KMS-11 (cell line): Measurements from ENCODE around the gene STRA6.

Experiments
- H2AFZ ChIP-seq: fragments of 200-600 bp; sonication (generic); 2 replicates; pipeline ENCODE4 v1.6.1; 2016; ENCODE audit warnings: antibody characterized with exemption, mixed run types, low read depth
- H3K27ac ChIP-seq: fragments of 200-600 bp; sonication (generic); 2 replicates; pipeline ENCODE4 v1.6.1; 2016; ENCODE audit warnings: mild to moderate bottlenecking, mixed run types
- H3K27me3 ChIP-seq: fragments of 200-600 bp; sonication (generic); 2 replicates; pipeline ENCODE4 v1.6.1; 2017; ENCODE audit warnings: mild to moderate bottlenecking, low read depth, mixed run types, moderate library complexity; ENCODE audit not compliant: insufficient read depth
- H3K36me3 ChIP-seq: fragments of 200-600 bp; sonication (generic); 2 replicates; pipeline ENCODE4 v1.6.1; 2017; ENCODE audit warnings: mild to moderate bottlenecking, mixed run types; ENCODE audit not compliant: insufficient read depth
- H3K4me1 ChIP-seq: fragments of 200-600 bp; sonication (generic); 2 replicates; pipeline ENCODE4 v1.6.1; 2016; ENCODE audit warnings: mild to moderate bottlenecking, low read depth, mixed run types; ENCODE audit not compliant: poor library complexity, severe bottlenecking
- H3K4me2 ChIP-seq: fragments of 200-600 bp; sonication (generic); 2 replicates; pipeline ENCODE4 v1.7.0; 2016; ENCODE audit warnings: mild to moderate bottlenecking, mixed run types
- H3K4me3 ChIP-seq: fragments of 200-600 bp; sonication (generic); IDR thresholded peaks from 2 replicates; pipeline ENCODE4 v1.6.1; 2017; ENCODE audit warnings: low read depth, low read length, mixed read lengths; ENCODE audit not compliant: insufficient read depth
- H3K79me2 ChIP-seq: fragments of 200-600 bp; sonication (generic); 2 replicates; pipeline ENCODE4 v1.6.1; 2016; ENCODE audit warnings: low read depth, mixed run types; ENCODE audit not compliant: insufficient read depth
- H3K9ac ChIP-seq: fragments of 200-600 bp; sonication (generic); 2 replicates; pipeline ENCODE4 v1.6.1; 2016; ENCODE audit warnings: mild to moderate bottlenecking, mixed run types
- H4K20me1 ChIP-seq: fragments of 200-600 bp; sonication (generic); 2 replicates; pipeline ENCODE4 v1.6.1; 2016; ENCODE audit warnings: mild to moderate bottlenecking, mixed run types; ENCODE audit not compliant: insufficient read depth
- CTCF ChIP-seq: fragments of 200-600 bp; sonication (generic); conservative IDR thresholded peaks from 2 replicates; pipeline ENCODE4 v1.6.1; 2017; ENCODE audit warnings: low read depth, mild to moderate bottlenecking, antibody characterized with exemption, low read length, moderate library complexity, mixed read lengths

Gene STRA6

GRCh38 chr15:74159773-74160172 is 42.8 kb downstream of the STRA6 start:
- H3K79me2 ChIP-seq, result no peaks in the 10 kb centered on the region
- no peaks in the 10 kb centered on the region for H4K20me1 ChIP-seq
- no peaks in the 10 kb centered on the region for H3K36me3 ChIP-seq
- H3K4me1 ChIP-seq, result no peaks in the 10 kb centered on the region
- H3K4me3 ChIP-seq, result no peak overlapping the region
- H2AFZ ChIP-seq, result no peak overlapping the region
- H3K9ac ChIP-seq, result no peak overlapping the region
- H3K27me3 ChIP-seq, result peaks cover 9% of the 10 kb centered on the region; the same call in 1 of the 2 replicates
- H3K27ac ChIP-seq, result no peak overlapping the region
- H3K4me2 ChIP-seq, result no peak overlapping the region
- no peak for TF ChIP-seq CTCF

GRCh38 chr15:74158855-74159650 is 43.5 kb downstream of the STRA6 start:
- Histone ChIP-seq H3K4me1 (no peaks in the 10 kb centered on the region), H3K4me3 (no peak overlapping the region), H2AFZ (no peak overlapping the region), H3K36me3 (no peaks in the 10 kb centered on the region), H3K27me3 (0 out of 2 replicates have a peak, but pooled peaks cover 9% of the 10 kb centered on the region), H3K79me2 (no peaks in the 10 kb centered on the region), H3K4me2 (no peak overlapping the region), H4K20me1 (no peaks in the 10 kb centered on the region), H3K27ac (no peak overlapping the region), H3K9ac (no peak overlapping the region)
- no peak for TF ChIP-seq CTCF

- 0 out of 2 replicates have a peak, but pooled peaks cover 1% of the 10 kb centered on the region for H3K27me3 ChIP-seq
- no peaks in the 10 kb centered on the region for H3K4me1 ChIP-seq
- H4K20me1 ChIP-seq, result no peaks in the 10 kb centered on the region
- no peak overlapping the region for H3K9ac ChIP-seq
- TF ChIP-seq CTCF, result no peak
- no peak overlapping the region for H3K4me2 ChIP-seq
- no peaks in the 10 kb centered on the region for H3K79me2 ChIP-seq
- H3K27ac ChIP-seq, result no peak overlapping the region
- no peak overlapping the region for H3K4me3 ChIP-seq
- no peak overlapping the region for H2AFZ ChIP-seq
- H3K36me3 ChIP-seq, result no peaks in the 10 kb centered on the region
Measured at GRCh38 chr15:74157868-74158827, 44.4 kb downstream of the STRA6 start.

GRCh38 chr15:74156678-74157411 is 45.7 kb downstream of the STRA6 start:
- H2AFZ ChIP-seq, result no peak overlapping the region
- H3K9ac ChIP-seq, result no peak overlapping the region
- no peaks in the 10 kb centered on the region for H3K27me3 ChIP-seq
- no peak for TF ChIP-seq CTCF
- H4K20me1 ChIP-seq, result no peaks in the 10 kb centered on the region
- no peak overlapping the region for H3K4me2 ChIP-seq
- H3K79me2 ChIP-seq, result no peaks in the 10 kb centered on the region
- H3K36me3 ChIP-seq, result no peaks in the 10 kb centered on the region
- no peak overlapping the region for H3K27ac ChIP-seq
- H3K4me3 ChIP-seq, result no peak overlapping the region
- no peaks in the 10 kb centered on the region for H3K4me1 ChIP-seq
